HG03103 (cell line): ENCODE results near the gene RIPPLY3.

Source experiments
- ATAC-seq: cut with Tn5 transposase; IDR thresholded peaks from one replicate; pipeline ENCODE4 v1.9.1; 2021; ENCODE audit warnings: low read depth; ENCODE audit not compliant: unreplicated experiment

RIPPLY3 gene

GRCh38 chr21:37055271-37055855 is 48.9 kb downstream of the RIPPLY3 start:
- ATAC-seq = no peak

GRCh38 chr21:37057614-37058013 is 51.1 kb downstream of the RIPPLY3 start:
- ATAC-seq = no peak

- ATAC-seq = no peak
Observed at GRCh38 chr21:37058261-37058660, 51.8 kb downstream of the RIPPLY3 start.

- ATAC-seq = no peak
Observed at GRCh38 chr21:37059181-37059580, 52.7 kb downstream of the RIPPLY3 start.

- ATAC-seq = no peak
Observed at GRCh38 chr21:37060296-37060695, 53.8 kb downstream of the RIPPLY3 start.

GRCh38 chr21:37061926-37062592 is 55.6 kb downstream of the RIPPLY3 start:
- no peak for ATAC-seq

- ATAC-seq = no peak
Observed at GRCh38 chr21:37062593-37062935, 56.1 kb downstream of the RIPPLY3 start.

GRCh38 chr21:37063433-37063832 is 56.9 kb downstream of the RIPPLY3 start:
- ATAC-seq = no peak

GRCh38 chr21:37064841-37065240 is 58.3 kb downstream of the RIPPLY3 start:
- ATAC-seq = no peak

GRCh38 chr21:37065561-37066177 is 59.2 kb downstream of the RIPPLY3 start:
- ATAC-seq = no peak
